CD14-positive monocyte (primary cell): ENCODE results near the gene DLG1. TPM values are rescaled to one million over a fixed set of nuclear protein-coding genes. Genes with fewer than 3 reads are reported as not detected.
A peak's percentile ranks its signal among the peaks of the same experiment; 100 is the strongest.

Experiments
- DNase-seq, 3 donors: peaks; one replicate each; pipeline ENCODE4 v3.0.0-alpha.2; 2011 to 2022
- H2AFZ ChIP-seq: 2 replicates; pipeline ENCODE4 v1.6.0; 2012; ENCODE audit warnings: mild to moderate bottlenecking, low read depth, low read length, inconsistent platforms; ENCODE audit not compliant: insufficient read depth, poor library complexity, severe bottlenecking
- H3K27ac ChIP-seq, 2 donors: 1 replicate in 1 of 2; 2 replicates in 1 of 2; pipeline ENCODE4 v1.5.1; 2012 to 2013; ENCODE audit warnings: low read length in 2 of 2, control low read depth in 1 of 2, inconsistent platforms in 1 of 2, low read depth in 1 of 2, mild to moderate bottlenecking in 1 of 2
- H3K27me3 ChIP-seq, 2 donors: one replicate each; pipeline versions ENCODE4 v1.6.0 to v1.6.1; 2011 to 2013; ENCODE audit warnings: low read length in 2 of 2; ENCODE audit not compliant: control insufficient read depth in 2 of 2, insufficient read depth in 2 of 2
- H3K36me3 ChIP-seq, 2 donors: replicated peaks in 1 of 2; 1 replicate in 1 of 2; 2 replicates in 1 of 2; pipeline versions ENCODE4 v1.5.1 to v1.6.1; 2012 to 2013; ENCODE audit warnings: low read length in 2 of 2, control low read depth in 1 of 2, inconsistent platforms in 1 of 2, mild to moderate bottlenecking in 1 of 2; ENCODE audit not compliant: insufficient read depth in 2 of 2, control insufficient read depth in 1 of 2
- H3K4me1 ChIP-seq, 2 donors: 1 replicate in 1 of 2; 2 replicates in 1 of 2; pipeline versions ENCODE4 v1.5.1 to v1.6.1; 2012 to 2013; ENCODE audit warnings: low read length in 2 of 2, control low read depth in 1 of 2, inconsistent platforms in 1 of 2, mild to moderate bottlenecking in 1 of 2, moderate library complexity in 1 of 2; ENCODE audit not compliant: insufficient read depth in 2 of 2, control insufficient read depth in 1 of 2
- H3K4me2 ChIP-seq: replicated peaks from 2 replicates; pipeline ENCODE3; 2012; ENCODE audit warnings: low read length, moderate library complexity, mild to moderate bottlenecking; ENCODE audit not compliant: poor library complexity, severe bottlenecking; ENCODE audit errors: extremely low read depth
- H3K4me3 ChIP-seq, 3 experiments: fragments of 200-600 bp in 1 of 3; sonication (generic) in 1 of 3; replicated peaks in 1 of 3; 1 replicate in 2 of 3; 2 replicates in 1 of 3; pipeline ENCODE4 v1.5.1; 2011 to 2013; ENCODE audit warnings: low read length in 3 of 3, mild to moderate bottlenecking in 3 of 3, control low read depth in 2 of 3, low read depth in 2 of 3, inconsistent platforms in 1 of 3, moderate library complexity in 1 of 3
- H3K79me2 ChIP-seq: 2 replicates; pipeline ENCODE4 v1.6.0; 2012; ENCODE audit warnings: mild to moderate bottlenecking, control low read depth, inconsistent platforms, low read length, moderate library complexity; ENCODE audit not compliant: insufficient read depth
- H3K9ac ChIP-seq: 2 replicates; pipeline ENCODE4 v1.6.0; 2017; ENCODE audit warnings: low read length, mild to moderate bottlenecking; ENCODE audit not compliant: insufficient read depth, poor library complexity, severe bottlenecking
- H3K9me3 ChIP-seq, 2 donors: replicated peaks in 1 of 2; 1 replicate in 1 of 2; 2 replicates in 1 of 2; pipeline versions ENCODE4 v1.5.1 to v1.6.1; 2012 to 2013; ENCODE audit warnings: low read length in 2 of 2, control low read depth in 1 of 2; ENCODE audit not compliant: control insufficient read depth in 1 of 2, insufficient read depth in 1 of 2
- H4K20me1 ChIP-seq: 2 replicates; pipeline ENCODE4 v1.6.0; 2012; ENCODE audit warnings: mild to moderate bottlenecking, low read length, control low read depth, moderate library complexity; ENCODE audit not compliant: insufficient read depth
- H3K27ac Mint-ChIP-seq, 7 donors: one replicate each; pipeline ENCODE4 v1.8.0; 2020; ENCODE audit warnings: mild to moderate bottlenecking in 7 of 7, mixed read lengths in 7 of 7, moderate library complexity in 6 of 7, inconsistent platforms in 2 of 7
- H3K27me3 Mint-ChIP-seq, 3 donors: one replicate each; pipeline ENCODE4 v1.8.0; 2021 to 2022; ENCODE audit warnings: low read depth in 3 of 3, mild to moderate bottlenecking in 3 of 3, mixed read lengths in 3 of 3, moderate library complexity in 3 of 3, inconsistent platforms in 1 of 3
- H3K36me3 Mint-ChIP-seq, 2 donors: one replicate each; pipeline ENCODE4 v1.8.0; 2020; ENCODE audit warnings: mixed read lengths in 2 of 2, inconsistent platforms in 1 of 2, mild to moderate bottlenecking in 1 of 2
- H3K4me1 Mint-ChIP-seq: one replicate; pipeline ENCODE4 v1.8.0; 2020; ENCODE audit warnings: mild to moderate bottlenecking, mixed read lengths
- H3K4me3 Mint-ChIP-seq, 2 donors: one replicate each; pipeline ENCODE4 v1.8.0; 2020; ENCODE audit warnings: mild to moderate bottlenecking in 2 of 2, mixed read lengths in 2 of 2, moderate library complexity in 1 of 2
- H3K9me3 Mint-ChIP-seq, 7 donors: one replicate each; pipeline ENCODE4 v1.8.0; 2020 to 2022; ENCODE audit warnings: mixed read lengths in 7 of 7, mild to moderate bottlenecking in 6 of 7, moderate library complexity in 6 of 7, inconsistent platforms in 2 of 7
- WGBS: methylation state at CpG from one replicate; pipeline ENCODE4 v1.1.5; 2013; ENCODE audit warnings: missing lambda C conversion rate; ENCODE audit not compliant: insufficient coverage; 5-methylcytosine and 5-hydroxymethylcytosine counted together
- intact Hi-C, 2 donors: fragments of 100-400 bp; cut with micrococcal nuclease; formaldehyde crosslinking; loops; one replicate each; pipeline versions ENCODE4 v1.15.0 to v1.15.1; 2023
- polyA plus RNA-seq, 3 donors: library from polyadenylated mRNA; depleted of rRNA in 1 of 3; unstranded in 2 of 3; stranded (reverse) in 1 of 3; fragments of 300-500 nt in 2 of 3; fragments of >200 nt in 1 of 3; fragmentation: Illumina TruSeq in 2 of 3; gene quantifications; 1 replicate in 2 of 3; 2 replicates in 1 of 3; pipeline ENCODE4 v1.2.3, GENCODE V29; 2012 to 2021
- TF ChIP-seq, protein P1 (sequence below): fragments of 200-600 bp; IDR thresholded peaks from one replicate; pipeline ENCODE4 v1.8.0; 2022; ENCODE audit warnings: antibody characterized with exemption, mild to moderate bottlenecking

DLG1 gene
- polyA plus RNA-seq, 3 donors: 6.5 to 21.9 (median 10.2) TPM

DNA sequence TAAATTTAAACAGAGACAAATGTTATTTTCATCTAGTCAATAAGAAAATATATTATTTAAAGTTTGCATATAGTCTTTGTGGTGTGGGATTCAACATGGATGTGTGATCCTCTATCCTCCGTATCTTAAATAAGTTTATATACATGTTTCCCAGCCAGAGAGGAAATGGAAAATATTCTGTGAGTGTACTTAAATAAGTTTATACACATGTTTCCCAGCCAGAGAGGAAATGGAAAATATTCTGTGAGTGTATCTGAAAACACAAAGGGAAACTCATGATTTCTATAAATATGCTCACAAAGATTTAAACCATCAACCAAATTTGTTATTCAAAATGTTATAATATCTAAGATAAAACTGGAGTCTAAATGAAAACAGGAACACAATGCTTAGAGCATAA lies 158.8 kb downstream of the DLG1 start:
- Mint-ChIP-seq H3K4me1 (peaks cover 21% of the 10 kb centered on the region), H3K36me3 (peaks cover 25 to 36% of the 10 kb centered on the region in 2 donors), H3K27ac (no peak overlapping the region), H3K9me3 (peaks cover 5 to 16% (median 12%) of the 10 kb centered on the region in 7 donors), H3K27me3 (no peaks in the 10 kb centered on the region), H3K4me3 (no peak overlapping the region)
- Histone ChIP-seq H3K9ac (no peak overlapping the region), H4K20me1 (no peaks in the 10 kb centered on the region), H3K9me3 (peaks cover 11 to 18% of the 10 kb centered on the region in 2 donors), H3K27ac (no peak overlapping the region), H3K4me3 (no peak overlapping the region), H2AFZ (no peak overlapping the region), H3K79me2 (no peaks in the 10 kb centered on the region), H3K4me2 (no peak overlapping the region), H3K4me1 (peaks cover 9 to 23% of the 10 kb centered on the region in 2 donors), H3K36me3 (peaks cover 12 to 32% of the 10 kb centered on the region in 2 donors), H3K27me3 (no peaks in the 10 kb centered on the region)
- intact Hi-C loops: no loop called here
- WGBS: no CpG with 5 or more reads among the region's 1 CpG
- no peak for DNase-seq
- TF ChIP-seq, protein P1, sequence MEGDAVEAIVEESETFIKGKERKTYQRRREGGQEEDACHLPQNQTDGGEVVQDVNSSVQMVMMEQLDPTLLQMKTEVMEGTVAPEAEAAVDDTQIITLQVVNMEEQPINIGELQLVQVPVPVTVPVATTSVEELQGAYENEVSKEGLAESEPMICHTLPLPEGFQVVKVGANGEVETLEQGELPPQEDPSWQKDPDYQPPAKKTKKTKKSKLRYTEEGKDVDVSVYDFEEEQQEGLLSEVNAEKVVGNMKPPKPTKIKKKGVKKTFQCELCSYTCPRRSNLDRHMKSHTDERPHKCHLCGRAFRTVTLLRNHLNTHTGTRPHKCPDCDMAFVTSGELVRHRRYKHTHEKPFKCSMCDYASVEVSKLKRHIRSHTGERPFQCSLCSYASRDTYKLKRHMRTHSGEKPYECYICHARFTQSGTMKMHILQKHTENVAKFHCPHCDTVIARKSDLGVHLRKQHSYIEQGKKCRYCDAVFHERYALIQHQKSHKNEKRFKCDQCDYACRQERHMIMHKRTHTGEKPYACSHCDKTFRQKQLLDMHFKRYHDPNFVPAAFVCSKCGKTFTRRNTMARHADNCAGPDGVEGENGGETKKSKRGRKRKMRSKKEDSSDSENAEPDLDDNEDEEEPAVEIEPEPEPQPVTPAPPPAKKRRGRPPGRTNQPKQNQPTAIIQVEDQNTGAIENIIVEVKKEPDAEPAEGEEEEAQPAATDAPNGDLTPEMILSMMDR: no peak

DNA sequence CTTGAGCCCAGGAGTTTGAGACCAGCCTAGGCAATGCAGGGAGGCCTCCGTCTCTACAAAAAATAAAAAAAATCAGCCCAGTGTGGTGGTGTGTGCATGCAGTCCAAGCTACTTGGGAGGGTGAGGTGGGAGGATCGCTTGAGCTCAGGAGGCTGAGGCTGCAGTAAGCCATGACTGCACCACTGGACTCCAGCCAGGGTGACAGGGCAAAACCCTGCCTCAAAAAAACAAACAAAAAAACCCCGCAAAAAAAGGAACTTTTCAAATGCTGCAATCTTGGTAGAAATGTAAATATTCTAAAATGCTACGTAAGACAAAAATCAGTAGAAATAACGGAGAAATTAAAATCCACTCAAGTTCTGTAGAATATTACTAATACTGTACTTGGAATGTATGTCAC lies 160.7 kb downstream of the DLG1 start:
- H3K27ac ChIP-seq: peak overlapping the region; percentile 56 to 96
- Mint-ChIP-seq H3K27ac (peak overlapping the region; percentile 79 to 96 (median 88)), H3K27me3 (no peaks in the 10 kb centered on the region), H3K4me1 (peaks cover 11% of the 10 kb centered on the region), H3K4me3 (peak overlapping the region in 1 of 2 donors; percentile 73), H3K36me3 (peaks cover 38 to 44% of the 10 kb centered on the region in 2 donors), H3K9me3 (peaks cover 5 to 19% (median 10%) of the 10 kb centered on the region in 7 donors)
- peak; percentile 75 to 77 (median 75) for DNase-seq
- H3K9ac ChIP-seq: peak overlapping the region; percentile 67
- no CpG with 5 or more reads among the region's 5 CpGs for WGBS
- TF ChIP-seq, protein P1: no peak
- no peaks in the 10 kb centered on the region for H3K79me2 ChIP-seq
- H3K27me3 ChIP-seq: no peaks in the 10 kb centered on the region
- H3K36me3 ChIP-seq: peaks cover 18 to 48% of the 10 kb centered on the region in 2 donors
- peaks cover 6 to 13% of the 10 kb centered on the region in 2 donors for H3K4me1 ChIP-seq
- peak overlapping the region; percentile 59 for H2AFZ ChIP-seq
- H3K9me3 ChIP-seq: peaks cover 13 to 19% of the 10 kb centered on the region in 2 donors
- peak overlapping the region; percentile 67 for H3K4me2 ChIP-seq
- intact Hi-C loops: no loop called here
- H4K20me1 ChIP-seq: no peaks in the 10 kb centered on the region
- H3K4me3 ChIP-seq: peak overlapping the region; percentile 25 to 64 (median 50)
